Activated T-helper 9 cell treated with anti-CD3 and anti-CD28 coated beads, Interleukin-2, amount 50 U/mL, for 16 hours (primary cell): ENCODE results near the gene STK32C.

Experiments used
- DNase-seq: peaks from one replicate; pipeline ENCODE4 v3.0.0-alpha.2; 2020; ENCODE audit warnings: low read depth

Gene STK32C

GRCh38 chr10:132307823-132308586 is at the start of gene STK32C:
Gene STK32C (minus strand): TSS chr10:132307950. CDS start chr10:132307833, 117 bp downstream.
- DNase-seq = peak; percentile 87

- DNase-seq = no peak
Observed at GRCh38 chr10:132356621-132357195, 49.0 kb upstream of the STK32C start.

GRCh38 chr10:132355754-132356153 is 48.0 kb upstream of the STK32C start:
- no peak for DNase-seq

GRCh38 chr10:132355297-132355696 is 47.5 kb upstream of the STK32C start:
- no peak for DNase-seq

GRCh38 chr10:132354356-132355094 is 46.8 kb upstream of the STK32C start:
- DNase-seq = no peak

- DNase-seq = no peak
Observed at GRCh38 chr10:132353456-132354355, 46.0 kb upstream of the STK32C start.

GRCh38 chr10:132352462-132353308 is 44.9 kb upstream of the STK32C start:
- DNase-seq = peak; percentile 62

GRCh38 chr10:132351611-132352010 is 43.9 kb upstream of the STK32C start:
- DNase-seq = no peak

GRCh38 chr10:132350946-132351345 is 43.2 kb upstream of the STK32C start:
- DNase-seq = no peak

- no peak for DNase-seq
Observed at GRCh38 chr10:132350391-132350790, 42.6 kb upstream of the STK32C start.

GRCh38 chr10:132349766-132350165 is 42.0 kb upstream of the STK32C start:
- no peak for DNase-seq

- no peak for DNase-seq
Observed at GRCh38 chr10:132347931-132348267, 40.1 kb upstream of the STK32C start.

- DNase-seq = no peak
Observed at GRCh38 chr10:132347211-132347930, 39.6 kb upstream of the STK32C start.

- DNase-seq = no peak
Observed at GRCh38 chr10:132346806-132347205, 39.1 kb upstream of the STK32C start.

- no peak for DNase-seq
Observed at GRCh38 chr10:132345345-132345744, 37.6 kb upstream of the STK32C start.

GRCh38 chr10:132344386-132344785 is 36.6 kb upstream of the STK32C start:
- DNase-seq = no peak

- DNase-seq = no peak
Observed at GRCh38 chr10:132342553-132342952, 34.8 kb upstream of the STK32C start.

GRCh38 chr10:132341781-132342180 is 34.0 kb upstream of the STK32C start:
- no peak for DNase-seq

- DNase-seq = no peak
Observed at GRCh38 chr10:132341017-132341416, 33.3 kb upstream of the STK32C start.

- no peak for DNase-seq
Observed at GRCh38 chr10:132339276-132339675, 31.5 kb upstream of the STK32C start.

GRCh38 chr10:132338876-132339275 is 31.1 kb upstream of the STK32C start:
- DNase-seq = no peak
